Temporal lobe (tissue), 2 donors: Measurements from ENCODE around the gene NXPE1. TPM values are rescaled to one million over a fixed set of nuclear protein-coding genes. Genes with fewer than 3 reads are reported as not detected.

Experiments used
- small RNA-seq: library from RNA; depleted of rRNA; stranded (forward); fragments of <200 nt; gene quantifications from one replicate; pipeline ENCODE3, GENCODE V24; 2014; ENCODE audit warnings: low replicate concordance
- total RNA-seq: library from RNA; depleted of rRNA; stranded (reverse); fragments of >200 nt; gene quantifications from one replicate; pipeline ENCODE4 v1.2.3, GENCODE V29; 2014

NXPE1 gene
- total RNA-seq, 1 donor from 2014 or later, result not detected

Small RNA genes lying within 50 kb of the gene (small RNA-seq; reads per million reads assigned to genes)
- gene RF01210, result not detected

Other genes with a start within 250 kb of the NXPE1 start
- gene C11orf71, start 159.4 kb downstream of the NXPE1 start, total RNA-seq, result 7.9 TPM
- gene RBM7, start 159.2 kb downstream of the NXPE1 start, total RNA-seq, result 19.9 TPM
- gene REXO2, start 120.4 kb downstream of the NXPE1 start, total RNA-seq, result 34.7 TPM
- not detected for gene NXPE4, start 35.9 kb upstream of the NXPE1 start, total RNA-seq
- 0.49 TPM for gene NXPE2, start 118.6 kb upstream of the NXPE1 start, total RNA-seq